NCI-H2107 treated with DMSO at 0.1 percent for 48 hours (cell line): ENCODE results near the gene SEMA4D.

Experiments used
- DNase-seq: peaks from one replicate; lab custom pipeline; 2025; ENCODE audit not compliant: unreplicated experiment; lab: John Stamatoyannopoulos, UW

SEMA4D gene

GRCh38 chr9:89414670-89415324 lies 83.1 kb downstream of the SEMA4D start:
- DNase-seq: no peak

DNA sequence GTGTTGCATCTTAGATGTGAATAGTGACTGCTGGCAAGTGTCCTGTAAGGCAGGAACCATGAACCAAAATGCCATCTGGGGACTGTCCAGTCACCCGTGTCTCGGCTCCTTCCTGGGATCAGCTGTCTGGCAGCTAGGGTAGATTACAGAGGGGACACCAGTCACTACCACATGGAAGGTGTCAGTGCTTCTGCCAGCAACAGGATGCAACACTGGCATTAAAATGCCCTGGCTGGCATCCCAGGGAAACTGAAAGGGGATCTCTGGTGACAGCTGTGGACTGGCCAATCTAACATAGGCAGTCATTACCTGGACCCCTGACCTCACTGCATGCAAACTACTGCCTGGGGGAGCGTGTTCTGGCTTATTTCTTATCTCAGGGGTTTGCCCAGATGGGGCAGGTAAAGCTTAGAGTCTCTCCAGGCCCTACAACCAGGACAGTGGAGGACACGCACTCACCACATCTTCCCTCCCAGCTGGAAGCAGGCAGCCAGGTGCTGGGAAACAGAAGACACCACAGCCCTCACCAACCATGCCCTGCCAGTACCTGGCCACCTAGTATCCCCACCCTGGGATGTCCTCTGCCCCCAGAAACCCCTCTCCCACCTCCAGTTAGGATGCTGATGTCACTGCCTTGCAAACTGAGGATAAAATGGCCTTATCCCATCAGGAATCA lies 83.8 kb downstream of the SEMA4D start:
- no peak for DNase-seq

DNA sequence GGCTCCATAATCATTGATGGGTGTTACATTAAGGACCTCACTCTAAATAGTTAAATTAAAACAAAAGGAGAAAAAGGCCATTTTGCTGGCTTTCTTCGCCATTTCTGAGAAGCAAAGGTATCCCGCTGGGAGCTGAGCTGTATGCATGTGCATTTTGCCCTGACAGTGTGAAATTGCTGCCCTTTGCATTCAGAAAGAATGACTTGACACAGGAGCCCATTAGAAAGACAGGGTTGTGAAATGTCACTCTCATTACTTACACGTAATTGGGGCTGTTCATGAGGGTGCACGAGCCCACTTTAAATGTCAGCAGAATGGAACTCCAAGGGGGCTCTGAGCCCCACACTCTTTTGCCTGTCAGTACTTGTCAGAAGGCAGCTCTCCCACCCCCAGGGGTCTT lies 85.0 kb downstream of the SEMA4D start:
- DNase-seq: no peak

DNA sequence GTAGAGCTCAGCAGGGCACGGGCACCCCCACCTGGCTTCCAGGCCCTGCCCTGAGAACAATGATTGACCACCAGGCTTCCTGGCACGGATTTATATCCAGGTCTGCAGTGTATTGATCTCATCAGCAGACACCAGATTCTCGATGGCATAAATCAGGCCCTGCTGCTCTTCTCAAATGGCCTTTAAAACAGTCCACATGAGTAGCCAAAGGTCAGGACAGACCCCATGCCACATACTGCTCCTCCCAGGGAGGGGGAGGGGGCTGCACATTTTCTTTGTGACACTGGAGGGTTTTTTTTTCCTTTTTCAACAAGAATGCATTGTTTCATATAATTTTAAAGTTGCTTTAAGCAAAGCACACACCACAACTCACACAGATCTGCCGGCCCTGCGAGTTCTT lies 85.4 kb downstream of the SEMA4D start:
- no peak for DNase-seq

GRCh38 chr9:89411759-89412158 lies 86.2 kb downstream of the SEMA4D start:
- no peak for DNase-seq

DNA sequence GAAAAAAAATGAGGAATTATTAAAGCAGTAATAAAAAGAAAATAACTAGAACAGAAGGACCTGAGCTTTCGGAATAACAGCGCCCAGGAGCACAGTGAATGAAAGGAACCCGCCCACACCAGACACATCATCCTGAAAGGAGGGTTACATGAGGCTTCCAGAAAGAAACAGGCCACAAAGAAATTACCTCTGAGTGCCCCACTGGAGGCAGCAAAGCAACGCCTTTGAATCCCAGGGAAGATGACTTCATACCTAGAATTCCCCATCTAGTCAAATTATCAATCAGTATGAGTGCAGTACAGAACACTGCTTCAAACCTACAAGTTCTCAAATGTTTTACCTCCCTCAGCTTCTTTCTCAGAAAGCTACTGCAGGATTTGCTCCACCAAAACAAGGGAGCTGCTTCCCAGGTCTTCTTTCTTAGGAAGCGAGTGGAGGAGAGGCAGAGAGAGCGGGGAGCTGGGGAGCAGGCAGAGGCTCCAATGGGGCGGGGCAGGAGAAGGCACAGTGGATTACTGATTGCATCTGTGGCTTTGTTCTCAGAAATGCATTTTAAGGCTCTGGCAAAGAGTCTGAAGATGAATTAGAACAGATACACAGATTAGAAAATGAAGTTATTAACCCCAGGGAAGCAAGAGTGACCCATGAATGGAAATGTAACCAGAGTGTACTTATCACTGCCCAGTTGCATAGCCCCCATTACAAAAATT lies 87.1 kb downstream of the SEMA4D start:
- no peak for DNase-seq

- no peak for DNase-seq
Observed at GRCh38 chr9:89410022-89410421, 87.9 kb downstream of the SEMA4D start.

DNA sequence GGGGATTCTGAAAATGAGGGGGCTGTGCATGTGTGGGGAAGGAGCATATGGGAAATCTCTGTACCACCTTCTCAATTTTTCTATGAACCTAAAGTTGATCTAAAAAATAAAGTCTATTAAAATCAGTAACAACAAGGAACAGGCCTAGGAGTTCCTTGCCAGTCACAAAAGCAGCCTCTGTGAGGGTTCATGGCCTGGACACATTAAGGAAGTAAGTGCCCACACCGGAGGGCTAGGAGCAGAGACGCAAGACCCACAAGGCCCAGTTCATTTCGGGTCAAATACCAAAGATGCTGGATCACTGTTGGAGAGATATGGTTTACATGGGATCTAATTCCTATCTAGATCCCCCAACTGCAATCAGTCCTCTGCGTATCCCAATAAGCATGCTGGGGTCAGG lies 88.4 kb downstream of the SEMA4D start:
- DNase-seq: no peak

DNA sequence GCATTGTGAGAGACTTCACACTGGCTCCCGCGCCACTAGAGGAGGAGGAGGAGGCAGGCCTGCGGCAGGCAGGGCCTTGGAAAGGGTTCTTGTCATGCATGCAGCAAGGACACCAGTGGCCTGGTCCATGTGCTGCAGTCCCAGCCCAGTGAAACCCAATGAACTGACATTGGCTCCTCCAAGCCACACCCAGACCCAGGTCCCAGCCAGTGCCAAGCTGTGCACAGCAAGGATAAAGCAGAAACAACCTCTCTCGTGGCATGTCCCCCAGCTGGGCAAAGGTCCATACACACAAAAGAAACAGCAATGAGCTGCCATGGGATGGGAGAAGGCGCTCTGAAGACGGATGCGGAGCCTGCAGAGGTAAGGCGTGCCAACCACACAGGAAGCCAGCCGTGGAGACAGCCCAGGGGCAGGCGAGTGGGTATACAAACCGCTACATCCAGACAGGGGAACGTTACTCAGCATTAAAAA lies 89.2 kb downstream of the SEMA4D start:
- no peak for DNase-seq

DNA sequence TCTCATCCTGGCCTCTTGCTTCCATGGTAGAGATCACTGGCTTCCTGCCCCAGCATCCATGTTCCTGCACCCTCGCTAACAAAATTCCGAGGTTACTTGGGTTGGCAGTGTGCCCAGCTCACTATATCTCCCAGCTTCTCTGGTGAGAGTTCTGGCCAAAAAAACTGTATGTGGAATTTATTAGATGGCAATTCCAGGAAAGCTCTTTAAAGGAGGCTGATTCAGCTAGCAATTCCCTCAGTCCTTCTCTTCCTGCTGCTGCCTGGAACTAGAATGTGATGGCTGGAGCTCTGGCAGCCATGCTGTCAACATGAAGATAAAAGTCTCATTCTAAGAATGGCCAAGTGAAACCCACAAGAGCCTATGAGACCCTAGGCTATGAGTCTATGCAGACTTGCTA lies 90.8 kb downstream of the SEMA4D start:
- DNase-seq: no peak

DNA sequence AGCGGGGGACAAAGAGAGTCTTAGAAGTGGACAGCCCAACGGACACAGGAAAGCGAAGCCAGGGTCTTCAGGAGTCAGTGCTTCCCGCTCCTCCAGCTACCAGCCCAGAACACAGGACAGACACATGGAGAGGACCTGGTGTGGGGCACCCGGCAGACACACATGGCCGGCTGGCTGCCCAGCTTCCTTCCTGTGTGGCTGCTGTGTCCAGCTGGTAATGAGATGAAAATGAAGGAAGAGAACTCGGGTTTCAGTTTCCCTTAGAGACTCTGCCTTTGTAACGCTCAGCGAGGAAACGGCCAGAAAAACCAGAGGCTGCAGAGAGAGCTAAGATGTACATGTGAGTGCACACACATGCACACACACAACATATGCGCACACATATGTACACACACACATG lies 92.1 kb downstream of the SEMA4D start:
- DNase-seq: no peak

DNA sequence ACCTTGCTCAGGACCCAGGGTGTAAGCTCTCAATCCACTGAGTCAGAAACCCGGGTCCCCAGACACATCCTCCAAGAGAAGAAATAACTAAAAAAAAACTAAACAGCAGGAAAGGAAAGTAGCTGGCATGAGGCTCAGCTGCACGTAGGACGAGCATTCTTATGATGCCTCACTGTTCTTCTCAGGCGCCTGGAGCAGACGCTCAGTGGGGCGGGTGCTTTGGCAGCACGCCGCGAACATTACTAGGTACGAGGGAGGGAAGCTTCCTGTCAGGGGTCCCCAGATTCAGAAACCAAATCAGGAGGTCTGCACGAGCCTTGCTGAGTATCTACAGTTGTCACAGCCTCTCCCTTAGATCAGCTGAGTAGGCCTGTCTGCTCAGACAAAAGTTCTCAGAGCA lies 93.8 kb downstream of the SEMA4D start:
- no peak for DNase-seq

- no peak for DNase-seq
Observed at GRCh38 chr9:89402695-89403427, 95.1 kb downstream of the SEMA4D start.

DNA sequence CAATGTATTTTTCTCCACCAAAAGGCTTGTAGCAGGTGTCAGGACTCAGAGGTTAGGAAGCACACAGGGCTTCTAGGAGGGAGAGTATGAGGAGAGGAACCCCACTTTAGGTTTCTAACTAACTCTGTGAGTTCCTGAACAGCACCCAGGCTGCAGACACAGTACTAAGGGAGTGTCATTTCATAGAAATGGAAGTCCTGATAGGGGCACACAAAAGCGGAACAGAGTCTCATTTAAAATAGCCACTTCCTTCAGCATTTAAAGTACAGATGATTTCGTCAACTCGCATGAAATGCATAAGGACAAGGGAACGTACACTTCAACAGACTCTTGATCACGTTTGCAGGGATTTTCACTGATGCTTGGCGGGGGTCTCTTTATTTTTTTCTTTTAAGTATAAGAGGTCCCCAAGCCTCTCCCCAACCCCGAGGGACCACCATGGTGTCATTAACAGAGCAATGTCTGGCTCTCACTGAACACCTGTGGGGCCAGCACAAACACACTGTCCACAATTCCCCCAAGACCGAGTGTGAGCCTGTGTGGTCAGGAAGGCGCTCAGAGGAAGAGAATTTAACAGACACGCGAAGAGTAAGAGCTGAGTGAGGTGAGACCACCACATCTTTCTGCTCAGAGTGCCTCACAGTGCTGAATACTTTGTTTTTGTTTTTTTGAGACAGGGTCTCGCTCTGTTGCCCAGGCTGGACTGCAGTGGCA lies 97.4 kb downstream of the SEMA4D start:
- DNase-seq: no peak

- DNase-seq: no peak
Observed at GRCh38 chr9:89398621-89399020, 99.3 kb downstream of the SEMA4D start.

GRCh38 chr9:89397471-89397870 lies 100.4 kb downstream of the SEMA4D start:
- DNase-seq: no peak

DNA sequence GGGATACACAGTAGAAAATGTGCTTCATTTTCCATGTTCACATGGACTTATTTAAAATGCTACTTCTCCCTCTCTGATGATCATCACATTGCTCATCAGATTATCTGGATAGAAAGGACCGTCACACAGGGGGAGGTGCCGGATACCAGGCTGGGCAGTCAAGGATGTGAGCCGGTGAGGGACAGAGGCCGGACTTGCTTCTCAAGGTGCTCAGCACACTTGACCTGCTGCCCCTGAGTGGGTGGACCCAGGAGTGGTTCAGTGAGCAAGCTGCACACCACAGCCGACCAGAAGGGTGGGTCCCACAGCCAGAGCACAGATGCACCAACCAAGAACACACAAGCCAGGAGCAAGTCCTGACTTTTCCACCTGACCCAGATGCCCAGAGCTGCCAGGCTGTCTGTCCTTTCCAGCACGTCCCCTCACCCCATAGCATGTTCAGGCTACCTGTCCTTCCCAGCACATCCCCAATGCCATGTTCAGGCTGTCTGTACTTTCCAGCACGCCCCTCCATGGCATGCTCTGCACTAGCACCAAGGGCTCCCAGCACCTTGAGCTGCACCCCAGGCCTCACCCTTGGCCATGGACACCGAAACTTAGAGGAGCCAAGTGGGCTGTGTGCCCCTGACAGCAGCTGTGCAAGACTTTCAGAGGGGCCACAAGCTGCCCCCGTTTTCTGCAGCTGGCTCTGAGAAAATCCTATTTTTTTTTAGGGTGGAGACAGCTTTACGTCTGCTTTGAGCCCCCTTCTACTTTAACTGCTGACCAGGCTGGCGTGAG lies 101.8 kb downstream of the SEMA4D start:
- DNase-seq: no peak

- no peak for DNase-seq
Observed at GRCh38 chr9:89394412-89394811, 103.5 kb downstream of the SEMA4D start.

- DNase-seq: no peak
Observed at GRCh38 chr9:89391585-89391984, 106.3 kb downstream of the SEMA4D start.

DNA sequence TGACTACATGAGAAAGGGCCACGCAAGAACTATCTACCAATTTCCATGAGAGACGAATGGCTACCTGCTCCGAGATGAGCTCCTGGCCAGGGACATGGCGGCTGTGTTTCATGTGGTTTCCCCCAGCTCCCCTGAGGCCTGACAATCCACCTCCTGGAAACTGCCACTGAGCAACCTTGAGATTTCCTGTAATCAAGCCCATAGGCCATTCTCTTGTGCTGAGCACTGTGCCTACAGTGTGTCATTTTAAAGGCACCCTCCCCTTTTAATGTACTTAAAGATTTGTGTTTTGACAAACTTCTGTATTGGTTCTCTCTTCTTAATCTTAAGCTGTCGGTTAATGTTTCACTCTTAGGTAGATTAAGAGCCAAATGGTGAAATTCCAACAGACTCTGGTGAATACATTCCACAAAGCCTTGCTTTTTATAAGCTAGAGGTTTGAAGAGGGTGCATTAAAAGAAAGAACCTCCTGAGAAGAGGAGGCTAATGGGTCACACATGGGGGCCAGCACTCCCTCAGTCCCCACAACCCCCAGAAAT lies 107.3 kb downstream of the SEMA4D start:
- DNase-seq: no peak
